ENCODE measurements around the gene FYN. TPM values are rescaled to one million over a fixed set of nuclear protein-coding genes. Genes with fewer than 3 reads are reported as not detected.

Gene FYN
- total RNA-seq, 1 experiment from 2014 or later: 18.5 TPM

DNA sequence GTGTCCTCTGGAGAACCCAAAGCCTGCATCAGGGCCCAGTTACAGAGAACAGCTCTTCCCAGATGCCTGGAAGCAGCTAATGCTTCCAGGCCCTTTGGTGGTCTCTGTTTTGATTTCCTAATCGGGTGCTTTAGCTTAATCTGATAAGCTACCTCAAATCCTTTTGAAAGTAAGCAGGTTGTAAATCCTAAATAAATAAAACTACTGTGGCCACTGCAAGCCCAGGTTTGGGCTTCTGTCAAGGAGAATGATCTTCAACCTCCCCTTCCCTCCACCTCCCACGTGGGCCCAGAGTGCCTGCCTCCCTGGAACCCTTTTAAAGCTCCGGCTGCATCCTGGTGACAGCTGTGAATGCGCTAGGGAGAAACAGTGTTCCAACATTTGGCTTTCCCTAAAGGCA, 25.2 kb upstream of the FYN start:
- no peak for DNase-seq (ENCODE audit: low read depth, low spot score)
- Histone ChIP-seq H4K20me1 (ENCODE audit: insufficient read depth) (no peaks in the 10 kb centered on the region; the same call in 1 of the 2 replicates), H3K9me2 (ENCODE audit: insufficient read depth) (no peaks in the 10 kb centered on the region), H3K36me3 (ENCODE audit: control insufficient read depth in 1 of 2, insufficient read depth in 2 of 2, low read length in 2 of 2) (no peaks in the 10 kb centered on the region), H2AFZ (ENCODE audit: low read depth, low read length, poor library complexity, severe bottlenecking) (no peak overlapping the region), H3K4me3 (replicated peaks in 1 of 2; ENCODE audit: low read depth in 1 of 2, low read length in 2 of 2) (no peak overlapping the region), H3K79me2 (ENCODE audit: insufficient read depth, low read length) (no peaks in the 10 kb centered on the region), H3K4me2 (ENCODE audit: low read length) (no peak overlapping the region), H3K27ac (ENCODE audit: low read depth, low read length) (no peak overlapping the region), H3K9me3 (ENCODE audit: control insufficient read depth in 1 of 2, insufficient read depth in 1 of 2, low read depth in 1 of 2, low read length in 2 of 2) (no peaks in the 10 kb centered on the region), H3K4me1 (ENCODE audit: control insufficient read depth in 1 of 2, insufficient read depth in 2 of 2, low read length in 2 of 2) (no peaks in the 10 kb centered on the region), H3K27me3 (ENCODE audit: insufficient read depth, low read length) (no peaks in the 10 kb centered on the region), H3K9ac (ENCODE audit: low read length) (no peak overlapping the region)
- BruUV-seq (replicated peaks): no TSS peak
- ChIA-PET RAD21 (ENCODE audit: low non-redundant PET in 1 of 2, low total read pairs in 2 of 2, uncharacterized antibody in 2 of 2, unreplicated experiment in 2 of 2) (no interaction called here), POLR2A (no interaction called here), CTCF (no interaction called here)
- TF ChIP-seq ELF1 (IDR thresholded peaks at IDR 0.05; ENCODE audit: borderline replicate concordance, low read depth) (no peak), POLR2AphosphoS5 (IDR thresholded peaks at IDR 0.05; ENCODE audit: low read depth, low read length) (no peak), POLR2A (IDR thresholded peaks at IDR 0.05; ENCODE audit: borderline replicate concordance, extremely low read depth, insufficient read depth, insufficient read length) (no peak), REST (IDR thresholded peaks at IDR 0.05; ENCODE audit: low read depth) (no peak), ATF3 (IDR thresholded peaks at IDR 0.05) (no peak), CTCF (IDR thresholded peaks at IDR 0.05 in 2 of 3, conservative IDR thresholded peaks at IDR 0.05 in 1 of 3; ENCODE audit: borderline replicate concordance in 1 of 3, insufficient read depth in 1 of 3, low read depth in 2 of 3, low read length in 2 of 3) (no peak), CBX3 (IDR thresholded peaks at IDR 0.05; ENCODE audit: low read depth) (no peak), YY1 (IDR thresholded peaks at IDR 0.05; ENCODE audit: extremely low read depth, insufficient replicate concordance, low read depth, low read length) (no peak), EGR1 (IDR thresholded peaks at IDR 0.05; ENCODE audit: low read depth) (no peak), FOSL1 (IDR thresholded peaks at IDR 0.05; ENCODE audit: low read depth) (no peak), ZFX (IDR thresholded peaks at IDR 0.05) (no peak), TCF7L2 (IDR thresholded peaks at IDR 0.05; ENCODE audit: borderline replicate concordance, extremely low read depth, insufficient read depth, insufficient read length) (no peak), ZNF274 (IDR thresholded peaks at IDR 0.05; ENCODE audit: low read depth, low read length) (no peak), EZH2phosphoT487 (IDR thresholded peaks at IDR 0.05; ENCODE audit: borderline replicate concordance) (no peak), EZH2 (IDR thresholded peaks at IDR 0.05) (no peak), SP1 (IDR thresholded peaks at IDR 0.05; ENCODE audit: low read depth) (no peak), CEBPB (IDR thresholded peaks at IDR 0.05; ENCODE audit: low read depth) (no peak), SIN3A (IDR thresholded peaks at IDR 0.05; ENCODE audit: low read depth) (no peak), JUND (IDR thresholded peaks at IDR 0.05) (no peak)
- TF ChIP-seq, protein P1, sequence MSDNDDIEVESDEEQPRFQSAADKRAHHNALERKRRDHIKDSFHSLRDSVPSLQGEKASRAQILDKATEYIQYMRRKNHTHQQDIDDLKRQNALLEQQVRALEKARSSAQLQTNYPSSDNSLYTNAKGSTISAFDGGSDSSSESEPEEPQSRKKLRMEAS (IDR thresholded peaks at IDR 0.05): no peak
- ATAC-seq: no peak
- intact Hi-C loops (cut with micrococcal nuclease): no loop called here
